Measurements from ENCODE around the gene EXOSC5.

Gene EXOSC5

GRCh38 chr19:41442473-41443355 is 45.6 kb upstream of the EXOSC5 start, which contains the start of gene ERICH4:
ERICH4 (plus strand) TSS chr19:41443156; CDS start chr19:41443170, 14 bp downstream.
- Histone ChIP-seq H3K4me2 (ENCODE audit: low read depth, low read length, poor library complexity, severe bottlenecking) (no peak within 1 kb of the TSS), H3K27ac (ENCODE audit: low read depth, low read length) (no peak within 1 kb of the TSS), H3F3A (ENCODE audit: insufficient read depth) (no peaks in the 10 kb centered on the region), H3K36me3 (ENCODE audit: low read length) (no peaks in the 10 kb centered on the region), H3K9me2 (replicated peaks; ENCODE audit: insufficient read depth, low read length) (no peaks in the 10 kb centered on the region), H3K79me2 (ENCODE audit: insufficient read depth, low read length) (peaks cover 11% of the 10 kb centered on the region), H4K20me1 (ENCODE audit: low read depth, low read length) (no peaks in the 10 kb centered on the region), H3K9ac (ENCODE audit: low read length) (no peak within 1 kb of the TSS), H3K9me3 (ENCODE audit: insufficient read depth, low read length) (no peaks in the 10 kb centered on the region), H2AFZ (ENCODE audit: low read depth, low read length, severe bottlenecking) (no peak within 1 kb of the TSS), H3K4me3 (ENCODE audit: insufficient read depth, low read length, poor library complexity, severe bottlenecking) (no peak within 1 kb of the TSS), H3K27me3 (ENCODE audit: low read length) (no peaks in the 10 kb centered on the region)
- TF ChIP-seq EZH2phosphoT487 (conservative IDR thresholded peaks at IDR 0.05; ENCODE audit: low read length) (no peak), CTCF (IDR thresholded peaks at IDR 0.05; ENCODE audit: insufficient read depth, low read length, poor library complexity, severe bottlenecking) (no peak)

- no peaks in the 10 kb centered on the region for H3K36me3 ChIP-seq (ENCODE audit: low read length)
- no peaks in the 10 kb centered on the region for H3K9me3 ChIP-seq (ENCODE audit: insufficient read depth, low read length)
- no peak overlapping the region for H3K4me3 ChIP-seq (ENCODE audit: insufficient read depth, low read length, poor library complexity, severe bottlenecking)
- no peaks in the 10 kb centered on the region for H4K20me1 ChIP-seq (ENCODE audit: low read depth, low read length)
- no peak overlapping the region for H3K4me2 ChIP-seq (ENCODE audit: low read depth, low read length, poor library complexity, severe bottlenecking)
- H2AFZ ChIP-seq (ENCODE audit: low read depth, low read length, severe bottlenecking), result no peak overlapping the region
- TF ChIP-seq EZH2phosphoT487 (conservative IDR thresholded peaks at IDR 0.05; ENCODE audit: low read length), result no peak
- TF ChIP-seq CTCF (IDR thresholded peaks at IDR 0.05; ENCODE audit: insufficient read depth, low read length, poor library complexity, severe bottlenecking), result no peak
- no peaks in the 10 kb centered on the region for H3F3A ChIP-seq (ENCODE audit: insufficient read depth)
- no peaks in the 10 kb centered on the region for H3K9me2 ChIP-seq (replicated peaks; ENCODE audit: insufficient read depth, low read length)
- H3K9ac ChIP-seq (ENCODE audit: low read length), result no peak overlapping the region
- H3K27ac ChIP-seq (ENCODE audit: low read depth, low read length), result no peak overlapping the region
- no peaks in the 10 kb centered on the region for H3K27me3 ChIP-seq (ENCODE audit: low read length)
- peaks cover 11% of the 10 kb centered on the region for H3K79me2 ChIP-seq (ENCODE audit: insufficient read depth, low read length)
Measured at GRCh38 chr19:41441321-41441945, 44.3 kb upstream of the EXOSC5 start.

GRCh38 chr19:41439441-41440222 is 42.5 kb upstream of the EXOSC5 start, which contains the start of gene DMAC2:
DMAC2 (minus strand) TSS chr19:41439912; CDS start chr19:41439899, 13 bp downstream.
- Histone ChIP-seq H3F3A (ENCODE audit: insufficient read depth) (no peaks in the 10 kb centered on the region), H3K9me3 (ENCODE audit: insufficient read depth, low read length) (no peaks in the 10 kb centered on the region), H3K27ac (ENCODE audit: low read depth, low read length) (peak within 1 kb of the TSS; percentile 52), H3K4me2 (ENCODE audit: low read depth, low read length, poor library complexity, severe bottlenecking) (peak within 1 kb of the TSS; percentile 79), H3K79me2 (ENCODE audit: insufficient read depth, low read length) (peaks cover 11% of the 10 kb centered on the region), H3K27me3 (ENCODE audit: low read length) (no peaks in the 10 kb centered on the region), H4K20me1 (ENCODE audit: low read depth, low read length) (no peaks in the 10 kb centered on the region), H3K9ac (ENCODE audit: low read length) (peak within 1 kb of the TSS; percentile 73), H2AFZ (ENCODE audit: low read depth, low read length, severe bottlenecking) (peak within 1 kb of the TSS; percentile 71), H3K36me3 (ENCODE audit: low read length) (no peaks in the 10 kb centered on the region), H3K9me2 (replicated peaks; ENCODE audit: insufficient read depth, low read length) (no peaks in the 10 kb centered on the region), H3K4me3 (ENCODE audit: insufficient read depth, low read length, poor library complexity, severe bottlenecking) (peak within 1 kb of the TSS; percentile 97)
- TF ChIP-seq EZH2phosphoT487 (conservative IDR thresholded peaks at IDR 0.05; ENCODE audit: low read length) (no peak), CTCF (IDR thresholded peaks at IDR 0.05; ENCODE audit: insufficient read depth, low read length, poor library complexity, severe bottlenecking) (peak; percentile 70)

All from SU-DHL-6 (cell line).